Endometrium (tissue), 2 donors: ENCODE data around the gene SORBS1.

Source experiments
- FAIRE-seq: peaks from 2 replicates; lab custom pipeline; 2012; peaks lifted over from hg19 to GRCh38; lab: Jason Lieb, UNC
- donor health status: control.
- donor health status: control.

The SORBS1 gene

DNA sequence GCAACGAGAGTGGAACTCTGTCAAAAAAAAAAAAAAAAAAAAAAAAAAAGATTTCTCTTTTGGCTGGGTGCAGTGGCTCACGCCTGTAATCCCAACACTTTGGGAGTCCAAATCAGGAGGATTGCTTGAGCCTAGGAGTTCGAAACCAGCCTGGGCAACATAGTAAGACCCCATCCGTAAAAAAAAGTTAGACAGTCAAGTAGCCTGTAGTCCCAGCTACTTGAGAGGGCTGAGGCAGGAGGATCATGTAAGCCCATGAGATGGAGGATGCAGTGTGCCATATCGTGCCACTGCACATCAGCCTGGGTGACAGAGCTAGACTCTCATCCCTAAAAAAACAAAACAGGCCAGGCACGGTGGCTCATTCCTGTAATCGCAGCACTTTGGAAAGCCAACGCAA lies 295.6 kb downstream of the SORBS1 start:
- FAIRE-seq, result no peak

DNA sequence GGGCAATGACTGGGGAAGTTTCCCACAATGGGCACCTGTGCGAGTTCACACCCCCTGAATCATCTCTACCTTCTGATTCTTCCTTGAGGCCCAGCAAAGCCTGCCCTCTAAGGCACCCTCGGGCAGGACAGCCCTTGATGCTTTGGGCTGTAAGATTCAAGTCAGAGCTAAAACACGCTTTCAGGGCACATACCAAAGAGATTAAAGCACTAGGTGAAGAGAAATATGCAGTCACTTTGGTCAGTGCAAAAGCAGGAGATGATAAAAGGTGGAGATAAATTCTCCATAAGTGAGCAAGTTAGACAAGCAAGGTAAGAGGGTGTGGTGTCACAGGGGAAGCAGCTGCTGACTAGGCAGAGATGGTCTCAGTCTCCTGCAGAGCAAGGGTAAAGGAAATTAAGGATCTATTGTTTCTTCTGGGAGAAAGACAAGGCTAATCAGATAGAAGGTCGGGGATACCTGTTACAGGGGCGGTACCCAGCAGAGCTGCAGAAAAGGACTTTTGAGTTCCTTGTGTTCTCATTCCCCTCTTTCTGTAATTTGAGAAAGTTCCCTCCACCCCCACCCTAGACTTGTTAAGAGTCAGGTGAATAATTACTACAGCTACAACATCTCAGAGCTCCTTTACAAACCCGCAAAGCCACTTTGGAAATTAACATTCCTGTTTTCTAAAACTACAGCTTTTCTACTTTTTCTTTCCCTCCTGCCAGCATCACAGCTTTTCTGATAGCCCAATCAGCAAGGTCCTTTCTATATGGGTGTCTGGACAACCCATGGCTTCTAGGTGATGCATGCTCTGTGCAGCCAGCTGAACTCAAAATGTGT lies 296.7 kb downstream of the SORBS1 start:
- FAIRE-seq, result no peak

DNA sequence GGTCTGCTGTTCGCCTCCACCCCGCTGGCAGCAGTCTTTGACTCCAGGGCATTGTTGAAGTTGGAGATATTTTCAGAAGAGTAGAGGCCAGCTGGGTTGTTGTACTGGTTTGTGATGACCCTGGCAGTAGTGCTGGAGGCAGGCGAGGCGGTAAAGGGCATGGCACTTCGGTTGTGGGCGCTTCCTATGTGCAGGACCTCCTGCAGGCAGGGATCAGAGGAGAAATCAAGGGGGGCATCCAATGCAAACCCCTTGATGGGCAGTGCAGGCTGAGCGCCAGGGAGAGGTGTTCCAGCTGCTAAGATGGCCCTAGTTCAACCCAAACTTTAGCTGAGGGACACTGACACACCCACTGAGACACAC lies 297.3 kb downstream of the SORBS1 start:
- FAIRE-seq, result no peak

DNA sequence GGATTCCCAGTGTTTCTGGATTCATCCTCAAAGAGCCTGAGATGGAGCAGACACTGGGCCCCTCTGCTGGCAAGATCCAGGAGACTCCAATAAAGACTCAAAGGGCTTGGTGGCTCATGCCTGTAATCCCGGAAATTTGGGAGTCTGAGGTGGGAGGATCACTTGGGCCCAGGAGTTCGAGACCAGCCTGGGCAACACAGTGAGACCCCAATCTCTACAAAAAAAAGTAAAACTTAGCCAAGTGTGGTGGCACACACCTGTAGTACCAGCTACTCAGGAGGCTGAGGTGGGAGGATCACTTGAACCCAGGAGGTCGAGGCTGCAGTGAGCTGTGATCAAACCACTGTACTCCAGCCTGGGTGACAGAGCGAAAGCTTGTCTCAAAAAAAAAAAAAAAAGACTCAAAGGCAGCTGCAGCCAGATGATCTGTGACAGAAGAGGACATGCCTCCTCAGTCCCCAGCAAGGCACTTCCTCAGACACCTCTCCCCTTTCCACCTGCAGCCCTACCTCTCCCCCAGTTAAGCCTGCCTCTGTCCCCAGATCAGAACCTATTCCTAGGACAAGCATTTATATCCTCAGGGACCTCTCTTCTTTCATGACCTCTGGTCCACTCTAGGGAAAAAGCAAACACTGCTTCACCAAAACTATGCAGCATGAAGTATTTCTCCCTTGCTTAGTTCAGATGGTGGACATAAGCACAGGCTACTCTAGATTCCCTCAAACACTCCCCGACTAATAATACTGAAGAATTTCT lies 298.2 kb downstream of the SORBS1 start:
- no peak for FAIRE-seq

DNA sequence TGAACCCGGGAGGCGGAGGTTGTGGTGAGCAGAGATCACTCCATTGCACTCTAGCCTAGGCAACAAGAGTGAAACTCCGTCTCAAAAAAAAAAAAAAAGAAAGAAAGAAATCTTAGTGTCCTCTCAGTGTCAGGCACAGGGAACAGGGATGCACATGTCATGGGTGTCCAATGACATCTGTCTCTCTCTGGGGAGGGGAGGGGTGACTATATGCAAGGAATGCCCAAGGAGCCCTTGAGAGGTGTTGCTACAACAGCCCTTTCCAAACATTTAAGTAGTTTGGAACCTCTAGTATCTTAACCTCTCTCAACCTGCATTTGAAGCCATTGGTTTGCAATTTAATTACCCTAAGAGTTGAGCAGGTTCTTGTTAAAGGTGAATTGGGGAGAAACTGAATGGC lies 299.2 kb downstream of the SORBS1 start:
- no peak for FAIRE-seq
